ENCODE data around the gene HCFC1. TPM values are rescaled to one million over a fixed set of nuclear protein-coding genes. Genes with fewer than 3 reads are reported as not detected.
"Not testable (repeated sequence)": the region's sequence is repeated elsewhere in the genome, so short reads cannot be mapped to it uniquely, and the experiment has no call there.

The HCFC1 gene
- polyA plus RNA-seq, 2 of the 4 experiments (the other 2 are of a cell fraction), result 4.4 to 33.3 TPM

DNA sequence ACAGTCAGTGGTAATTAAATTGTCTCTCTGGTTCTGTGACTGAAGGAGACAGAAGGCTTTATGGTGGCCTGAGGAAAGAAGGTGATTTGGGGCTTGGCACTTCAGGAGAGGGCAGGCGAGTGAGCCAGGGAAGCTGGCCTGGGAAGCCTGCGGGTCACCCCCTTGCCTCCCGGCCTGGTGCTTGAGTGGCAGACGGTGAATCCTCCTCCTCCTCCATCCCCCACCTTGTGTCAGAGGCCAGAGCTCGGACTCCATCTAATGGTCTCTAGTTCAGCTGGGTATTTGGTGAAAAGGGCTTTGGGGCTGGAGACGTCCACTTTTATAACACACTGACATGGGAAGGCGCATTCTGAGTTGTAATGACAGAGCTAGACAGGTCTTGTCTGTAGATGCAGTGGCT is 9.6 kb upstream of the HCFC1 start:
- no peaks in the 10 kb centered on the region for H3K4me1 ChIP-seq
- no peak overlapping the region for H3K4me3 ChIP-seq
- no peak for ATAC-seq
- no peak for TF ChIP-seq EHMT2 (IDR thresholded peaks at IDR 0.05; ENCODE audit: low read depth)
- TF ChIP-seq, protein P1, sequence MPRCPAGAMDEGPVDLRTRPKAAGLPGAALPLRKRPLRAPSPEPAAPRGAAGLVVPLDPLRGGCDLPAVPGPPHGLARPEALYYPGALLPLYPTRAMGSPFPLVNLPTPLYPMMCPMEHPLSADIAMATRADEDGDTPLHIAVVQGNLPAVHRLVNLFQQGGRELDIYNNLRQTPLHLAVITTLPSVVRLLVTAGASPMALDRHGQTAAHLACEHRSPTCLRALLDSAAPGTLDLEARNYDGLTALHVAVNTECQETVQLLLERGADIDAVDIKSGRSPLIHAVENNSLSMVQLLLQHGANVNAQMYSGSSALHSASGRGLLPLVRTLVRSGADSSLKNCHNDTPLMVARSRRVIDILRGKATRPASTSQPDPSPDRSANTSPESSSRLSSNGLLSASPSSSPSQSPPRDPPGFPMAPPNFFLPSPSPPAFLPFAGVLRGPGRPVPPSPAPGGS (IDR thresholded peaks at IDR 0.05), result no peak
- TF ChIP-seq, protein P2, sequence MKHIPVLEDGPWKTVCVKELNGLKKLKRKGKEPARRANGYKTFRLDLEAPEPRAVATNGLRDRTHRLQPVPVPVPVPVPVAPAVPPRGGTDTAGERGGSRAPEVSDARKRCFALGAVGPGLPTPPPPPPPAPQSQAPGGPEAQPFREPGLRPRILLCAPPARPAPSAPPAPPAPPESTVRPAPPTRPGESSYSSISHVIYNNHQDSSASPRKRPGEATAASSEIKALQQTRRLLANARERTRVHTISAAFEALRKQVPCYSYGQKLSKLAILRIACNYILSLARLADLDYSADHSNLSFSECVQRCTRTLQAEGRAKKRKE (CRISPR knock-in tag; IDR thresholded peaks at IDR 0.05; ENCODE audit: low read depth), result no peak
- no peak for TF ChIP-seq ZNF302 (CRISPR knock-in tag; IDR thresholded peaks at IDR 0.05)
- TF ChIP-seq ELK1 (IDR thresholded peaks at IDR 0.05; ENCODE audit: low read depth, low read length), result no peak
- TF ChIP-seq EHF (CRISPR knock-in tag; IDR thresholded peaks at IDR 0.05), result no peak
- TF ChIP-seq KDM1A (IDR thresholded peaks at IDR 0.05; ENCODE audit: low read depth), result no peak
- TF ChIP-seq HOXA7 (CRISPR knock-in tag; IDR thresholded peaks at IDR 0.05), result no peak
- TF ChIP-seq RCOR1 (IDR thresholded peaks at IDR 0.05; ENCODE audit: low read depth, low read length), result no peak
- TF ChIP-seq HOXB13 (CRISPR knock-in tag; IDR thresholded peaks at IDR 0.05; ENCODE audit: low read depth), result no peak
- no peak for TF ChIP-seq FOSB (CRISPR knock-in tag; IDR thresholded peaks at IDR 0.05)
- no peak for TF ChIP-seq CBX8 (IDR thresholded peaks at IDR 0.05)
- TF ChIP-seq RARB (CRISPR knock-in tag; IDR thresholded peaks at IDR 0.05), result no peak
- TF ChIP-seq ZSCAN20 (CRISPR knock-in tag; IDR thresholded peaks at IDR 0.05), result no peak
- TF ChIP-seq ZFP36 (IDR thresholded peaks at IDR 0.05; ENCODE audit: borderline replicate concordance, partially characterized antibody), result no peak
- DNase-seq (ENCODE audit: low read depth in 1 of 2, low spot score in 1 of 2), result no peak
- H3K9me3 ChIP-seq, result no peaks in the 10 kb centered on the region
- FAIRE-seq, result no peak
- H3K27ac ChIP-seq, result no peak overlapping the region
- no peak overlapping the region for H3K4me2 ChIP-seq
- POLR2A ChIA-PET, result interaction anchor here (0.9 kb wide), 1 partner anchor 10 kb away, joined by 5 read pairs; the partner anchor contains the start of gene HCFC1
- 95% methylated on average over 7 of the region's 7 CpGs for WGBS (ENCODE audit: missing lambda C conversion rate)
- CTCF ChIA-PET, result interaction anchor here (3.2 kb wide), 1 partner anchor 32 kb away, joined by 15 read pairs; no protein-coding TSS in a partner anchor

GRCh38 chrX:153980394-153980793 is 8.8 kb upstream of the HCFC1 start:
- H3K9me3 ChIP-seq; H3K4me2 ChIP-seq; DNase-seq (ENCODE audit: low read depth in 1 of 2, low spot score in 1 of 2); H3K27ac ChIP-seq; FAIRE-seq; H3K4me1 ChIP-seq; POLR2A ChIA-PET; H3K4me3 ChIP-seq; ATAC-seq: not testable (repeated sequence)
- CTCF ChIA-PET, result interaction anchor here (3.2 kb wide), 1 partner anchor 33 kb away, joined by 15 read pairs; no protein-coding TSS in a partner anchor
- 87% methylated on average over 8 of the region's 10 CpGs for WGBS (ENCODE audit: missing lambda C conversion rate)

GRCh38 chrX:153974726-153975286 is 3.2 kb upstream of the HCFC1 start:
- DNase-seq (ENCODE audit: low read depth in 1 of 2, low spot score in 1 of 2), result no peak
- no peak for FAIRE-seq
- Histone ChIP-seq H3K9me3 (no peaks in the 10 kb centered on the region), H3K4me2 (peak overlapping the region; percentile 42; the same call in 2 of the 3 replicates), H3K27ac (peak overlapping the region in 1 of 2 experiments; percentile 99; a peak in 2 of 6 replicates), H3K4me1 (peaks cover 17% of the 10 kb centered on the region), H3K4me3 (no peak overlapping the region)
- ATAC-seq, result no peak
- WGBS (ENCODE audit: missing lambda C conversion rate), result 77% methylated on average over 3 of the region's 3 CpGs
- ChIA-PET POLR2A (no interaction called here), CTCF (interaction anchor here (1.1 to 2.2 kb wide), 2 partner anchors 39 to 43 kb away, joined by 3 to 8 read pairs; no protein-coding TSS in a partner anchor)
- no peak for TF ChIP-seq KDM1A (IDR thresholded peaks at IDR 0.05; ENCODE audit: low read depth)

Measured in A549 (cell line).